ENCODE measurements around the gene SEMA3B.

SEMA3B gene

DNA sequence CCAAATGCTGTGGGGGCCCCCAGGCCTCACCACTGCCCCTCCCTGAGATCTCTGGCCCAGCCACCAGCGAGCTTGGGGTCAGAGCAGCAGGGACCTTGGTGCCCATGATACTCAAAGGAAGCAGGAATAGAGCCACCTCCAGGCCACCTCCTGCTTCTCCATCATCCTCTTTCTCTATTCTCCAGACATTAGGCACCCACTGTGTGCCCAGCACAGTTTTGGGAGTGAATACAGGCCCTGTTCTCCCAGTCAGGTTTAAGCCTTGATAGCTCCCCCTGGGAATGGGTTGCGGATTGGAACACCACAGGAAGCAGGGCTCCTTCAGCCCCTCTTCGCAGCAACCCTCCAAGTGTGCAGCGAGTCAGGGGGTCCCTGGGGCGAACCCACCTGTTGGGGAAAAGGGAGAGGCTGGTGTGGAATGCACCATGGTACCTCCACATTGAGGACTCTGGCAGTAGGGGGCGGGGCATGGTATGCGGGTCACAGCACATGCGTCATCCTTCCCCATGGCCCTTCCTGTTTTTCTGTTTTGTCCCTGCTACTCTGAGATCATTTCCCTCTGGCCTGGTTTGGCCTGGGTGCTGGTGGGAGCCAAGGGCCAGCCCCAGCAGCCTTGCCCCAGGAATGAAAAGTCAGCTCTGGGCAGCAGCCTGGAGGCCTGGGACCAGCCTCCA lies 14.2 kb upstream of the SEMA3B start:
- FAIRE-seq (no peak), DNase-seq (ENCODE audit: insufficient read length, low spot score) (no peak)
- TF ChIP-seq, protein P1, sequence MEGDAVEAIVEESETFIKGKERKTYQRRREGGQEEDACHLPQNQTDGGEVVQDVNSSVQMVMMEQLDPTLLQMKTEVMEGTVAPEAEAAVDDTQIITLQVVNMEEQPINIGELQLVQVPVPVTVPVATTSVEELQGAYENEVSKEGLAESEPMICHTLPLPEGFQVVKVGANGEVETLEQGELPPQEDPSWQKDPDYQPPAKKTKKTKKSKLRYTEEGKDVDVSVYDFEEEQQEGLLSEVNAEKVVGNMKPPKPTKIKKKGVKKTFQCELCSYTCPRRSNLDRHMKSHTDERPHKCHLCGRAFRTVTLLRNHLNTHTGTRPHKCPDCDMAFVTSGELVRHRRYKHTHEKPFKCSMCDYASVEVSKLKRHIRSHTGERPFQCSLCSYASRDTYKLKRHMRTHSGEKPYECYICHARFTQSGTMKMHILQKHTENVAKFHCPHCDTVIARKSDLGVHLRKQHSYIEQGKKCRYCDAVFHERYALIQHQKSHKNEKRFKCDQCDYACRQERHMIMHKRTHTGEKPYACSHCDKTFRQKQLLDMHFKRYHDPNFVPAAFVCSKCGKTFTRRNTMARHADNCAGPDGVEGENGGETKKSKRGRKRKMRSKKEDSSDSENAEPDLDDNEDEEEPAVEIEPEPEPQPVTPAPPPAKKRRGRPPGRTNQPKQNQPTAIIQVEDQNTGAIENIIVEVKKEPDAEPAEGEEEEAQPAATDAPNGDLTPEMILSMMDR (IDR thresholded peaks at IDR 0.05; ENCODE audit: insufficient read depth, missing control alignments): no peak

DNA sequence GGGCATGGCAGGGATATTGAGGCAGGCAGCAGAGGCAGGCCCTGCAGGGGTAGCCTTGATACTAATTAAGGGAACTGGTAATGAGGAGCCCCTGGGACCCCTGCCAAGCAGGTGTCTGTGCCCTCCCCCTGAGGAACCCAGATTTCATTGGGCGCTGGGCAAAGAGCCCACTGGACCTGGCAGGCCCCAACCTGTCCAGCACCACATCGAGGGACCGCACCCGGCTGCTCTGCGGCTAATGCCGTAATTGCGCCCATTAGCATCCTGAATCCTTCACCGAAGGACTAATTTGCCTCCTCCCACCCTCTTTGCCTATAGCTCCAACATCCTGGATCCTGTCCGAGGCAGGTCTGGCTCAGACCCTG lies 13.7 kb upstream of the SEMA3B start:
- FAIRE-seq: no peak
- no peak for DNase-seq (ENCODE audit: insufficient read length, low spot score)

DNA sequence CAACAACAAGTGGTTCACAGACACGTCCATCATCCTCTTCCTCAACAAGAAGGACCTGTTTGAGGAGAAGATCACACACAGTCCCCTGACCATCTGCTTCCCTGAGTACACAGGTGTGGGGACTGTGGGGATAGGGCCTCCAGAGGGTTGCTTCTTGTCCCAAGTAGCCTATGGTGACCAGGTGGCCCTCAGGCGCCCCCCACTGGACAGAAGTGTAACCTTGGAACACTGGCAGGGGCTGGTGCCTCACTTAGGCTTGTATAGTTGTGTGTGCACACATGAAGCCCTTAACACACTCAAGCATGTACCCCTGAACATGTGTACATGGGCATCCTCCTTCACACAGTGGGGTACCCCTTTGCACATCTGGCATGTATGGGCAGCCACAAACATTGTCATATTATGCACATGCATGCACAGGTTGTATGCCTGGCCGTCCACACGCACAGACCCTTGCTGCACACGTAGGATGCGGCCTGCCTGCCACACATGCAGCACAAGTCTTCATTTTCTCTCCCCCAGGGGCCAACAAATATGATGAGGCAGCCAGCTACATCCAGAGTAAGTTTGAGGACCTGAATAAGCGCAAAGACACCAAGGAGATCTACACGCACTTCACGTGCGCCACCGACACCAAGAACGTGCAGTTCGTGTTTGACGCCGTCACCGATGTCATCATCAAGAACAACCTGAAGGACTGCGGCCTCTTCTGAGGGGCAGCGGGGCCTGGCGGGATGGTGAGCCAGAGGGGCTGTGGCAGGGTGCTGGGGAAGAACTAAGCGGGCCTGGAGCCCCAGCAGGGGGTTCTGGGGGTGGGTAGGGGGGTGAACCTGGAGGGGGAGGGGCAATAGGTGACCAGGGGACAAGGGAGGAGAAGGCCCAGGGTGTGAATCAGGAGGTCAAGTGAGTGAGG lies 11.7 kb upstream of the SEMA3B start:
- DNase-seq (ENCODE audit: insufficient read length, low spot score): no peak
- TF ChIP-seq, protein P1 (IDR thresholded peaks at IDR 0.05; ENCODE audit: insufficient read depth, missing control alignments): peak; percentile 42
- FAIRE-seq: no peak

More for the DNA sequence above, 13.7 kb upstream of the SEMA3B start:
- TF ChIP-seq, protein P1 (IDR thresholded peaks at IDR 0.05; ENCODE audit: insufficient read depth, missing control alignments): no peak

DNA sequence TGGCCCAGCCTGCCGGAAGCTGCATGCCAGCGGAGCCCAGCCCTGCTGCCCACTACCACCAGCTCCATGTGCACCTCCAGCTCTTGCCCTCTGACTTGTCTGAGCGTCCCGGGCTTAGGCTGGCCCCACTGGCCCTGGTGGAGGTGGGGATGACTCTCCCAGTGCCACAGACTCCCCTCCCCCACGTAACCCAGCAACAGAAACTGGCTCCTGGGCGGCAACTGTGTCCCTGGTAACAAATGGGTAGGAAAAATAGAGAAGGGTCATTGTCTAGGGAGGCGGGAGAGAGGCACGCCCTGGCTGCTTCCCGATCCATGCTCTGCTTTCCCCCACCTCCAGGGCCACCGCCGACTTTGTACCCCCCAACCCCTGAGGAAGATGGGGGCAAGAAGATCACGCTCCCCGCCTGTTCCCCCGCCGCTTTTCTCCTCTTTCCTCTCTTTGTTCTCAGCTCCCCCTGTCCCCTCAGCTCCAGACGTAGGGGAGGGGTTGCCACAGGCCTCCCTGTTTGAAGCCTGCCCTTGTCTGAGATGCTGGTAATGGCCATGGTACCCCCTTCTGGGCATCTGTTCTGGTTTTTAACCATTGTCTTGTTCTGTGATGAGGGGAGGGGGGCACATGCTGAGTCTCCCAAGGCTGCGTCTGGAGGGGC lies 10.8 kb upstream of the SEMA3B start:
- FAIRE-seq (no peak), DNase-seq (ENCODE audit: insufficient read length, low spot score) (no peak)
- TF ChIP-seq, protein P1 (IDR thresholded peaks at IDR 0.05; ENCODE audit: insufficient read depth, missing control alignments): no peak

DNA sequence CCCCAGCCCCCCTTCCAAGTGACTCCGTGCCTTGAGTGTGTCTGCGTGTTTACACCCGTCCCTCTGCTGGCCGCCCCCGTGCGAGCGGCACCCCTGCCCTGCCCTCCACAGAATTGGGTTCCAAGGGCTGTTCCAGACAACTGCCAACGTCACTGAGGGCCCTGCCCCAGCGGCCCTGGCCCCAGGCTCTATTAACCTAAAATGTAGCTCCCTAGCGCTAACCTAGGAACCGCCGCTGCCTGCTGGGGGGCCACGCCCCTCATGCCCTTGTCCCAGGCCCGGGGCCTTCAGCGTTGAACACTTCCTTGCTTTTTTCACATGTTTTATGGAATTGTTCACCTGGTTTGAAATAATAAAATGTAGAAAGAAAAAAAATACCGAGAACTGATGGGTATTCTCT lies 10.0 kb upstream of the SEMA3B start:
- DNase-seq (ENCODE audit: insufficient read length, low spot score) (no peak), FAIRE-seq (no peak)
- TF ChIP-seq, protein P1 (IDR thresholded peaks at IDR 0.05; ENCODE audit: insufficient read depth, missing control alignments): no peak

DNA sequence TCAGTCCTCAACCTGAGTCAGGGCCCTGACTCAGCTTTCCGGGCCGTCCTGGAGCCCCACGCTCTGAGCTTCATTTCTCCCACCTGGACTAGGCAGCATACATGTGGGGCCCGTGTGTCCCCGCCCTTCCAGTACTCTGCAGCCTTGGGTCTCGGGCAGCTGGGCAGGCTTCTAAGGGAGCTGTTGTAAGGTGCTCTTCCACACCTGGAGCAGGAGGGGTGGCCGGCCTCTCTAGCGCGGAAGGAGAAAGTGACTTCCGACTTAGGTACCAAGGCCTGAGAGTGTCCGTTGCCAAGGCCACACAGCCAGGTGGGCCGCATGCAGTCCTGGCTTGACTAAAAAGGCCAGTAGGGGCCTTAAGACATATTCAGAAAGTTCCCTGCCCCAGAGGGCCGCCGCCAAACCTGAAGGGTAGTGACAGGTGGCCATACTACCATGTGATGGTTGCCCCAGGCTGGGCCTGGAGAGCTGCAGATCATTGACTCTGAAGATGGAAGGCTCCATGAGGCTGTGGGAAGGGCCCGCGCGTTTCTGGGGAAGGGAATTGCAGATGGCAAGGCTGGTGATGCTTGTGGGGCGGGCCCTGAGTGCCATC lies 9.4 kb upstream of the SEMA3B start:
- FAIRE-seq (no peak), DNase-seq (ENCODE audit: insufficient read length, low spot score) (no peak)
- TF ChIP-seq, protein P1 (IDR thresholded peaks at IDR 0.05; ENCODE audit: insufficient read depth, missing control alignments): no peak

All from D721Med (cell line).